ENCODE results near the gene DENND1A. TPM values are rescaled to one million over a fixed set of nuclear protein-coding genes. Genes with fewer than 3 reads are reported as not detected.

The DENND1A gene
- polyA plus RNA-seq, 1 experiment = 16.2 TPM

DNA sequence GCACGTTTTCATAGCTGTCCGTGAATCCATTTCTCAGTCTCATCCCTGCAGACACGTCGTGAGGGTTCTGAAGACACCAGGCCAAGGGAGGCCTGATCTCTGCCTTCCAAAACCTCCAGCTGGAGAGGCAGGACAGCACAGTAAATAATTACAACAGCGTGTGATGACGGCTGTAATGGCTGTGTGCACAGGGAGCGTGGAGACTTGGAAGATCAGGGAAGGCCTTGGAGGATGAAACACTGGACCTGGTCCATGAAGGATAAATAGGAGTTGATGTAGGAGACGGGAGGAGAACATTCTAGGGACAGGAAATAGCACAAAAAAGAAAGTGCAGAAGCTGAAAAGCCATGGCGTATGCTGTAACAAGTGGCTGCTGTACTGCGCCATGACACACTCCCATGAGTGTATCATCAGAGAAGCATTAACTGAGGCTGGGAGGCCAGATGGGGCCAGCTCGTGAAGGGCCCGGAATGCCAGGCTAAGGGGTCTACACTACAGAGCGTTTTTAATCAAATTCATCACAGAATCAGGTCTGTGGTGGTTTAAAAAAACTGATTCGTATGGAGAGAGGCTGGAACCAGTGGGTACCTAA lies 476.8 kb downstream of the DENND1A start:
- CTCF ChIA-PET = no interaction called here
- TF ChIP-seq, protein P1, sequence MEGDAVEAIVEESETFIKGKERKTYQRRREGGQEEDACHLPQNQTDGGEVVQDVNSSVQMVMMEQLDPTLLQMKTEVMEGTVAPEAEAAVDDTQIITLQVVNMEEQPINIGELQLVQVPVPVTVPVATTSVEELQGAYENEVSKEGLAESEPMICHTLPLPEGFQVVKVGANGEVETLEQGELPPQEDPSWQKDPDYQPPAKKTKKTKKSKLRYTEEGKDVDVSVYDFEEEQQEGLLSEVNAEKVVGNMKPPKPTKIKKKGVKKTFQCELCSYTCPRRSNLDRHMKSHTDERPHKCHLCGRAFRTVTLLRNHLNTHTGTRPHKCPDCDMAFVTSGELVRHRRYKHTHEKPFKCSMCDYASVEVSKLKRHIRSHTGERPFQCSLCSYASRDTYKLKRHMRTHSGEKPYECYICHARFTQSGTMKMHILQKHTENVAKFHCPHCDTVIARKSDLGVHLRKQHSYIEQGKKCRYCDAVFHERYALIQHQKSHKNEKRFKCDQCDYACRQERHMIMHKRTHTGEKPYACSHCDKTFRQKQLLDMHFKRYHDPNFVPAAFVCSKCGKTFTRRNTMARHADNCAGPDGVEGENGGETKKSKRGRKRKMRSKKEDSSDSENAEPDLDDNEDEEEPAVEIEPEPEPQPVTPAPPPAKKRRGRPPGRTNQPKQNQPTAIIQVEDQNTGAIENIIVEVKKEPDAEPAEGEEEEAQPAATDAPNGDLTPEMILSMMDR (IDR thresholded peaks at IDR 0.05; ENCODE audit: low read depth, low read length) = no peak

DNA sequence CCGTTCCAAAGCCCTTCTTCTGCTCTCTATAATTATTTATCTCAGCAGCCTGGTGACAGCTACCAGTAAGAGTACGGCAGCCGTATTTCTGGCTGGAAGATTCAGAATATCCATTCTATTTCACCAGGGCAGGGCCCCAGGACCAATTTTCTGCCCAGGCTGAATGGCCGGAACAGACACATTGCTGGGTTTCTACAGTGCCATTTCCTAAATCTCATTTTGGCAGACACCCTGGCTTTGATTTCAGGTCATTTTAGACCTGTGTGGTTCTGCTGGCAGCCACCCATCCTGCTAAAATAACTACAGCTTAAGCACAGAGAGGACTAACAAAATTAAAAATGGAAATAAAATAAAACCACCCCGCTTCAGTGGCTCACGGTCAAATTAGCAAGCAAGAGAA lies 478.9 kb downstream of the DENND1A start:
- Histone ChIP-seq H3K27ac (ENCODE audit: low read depth, low read length) (no peak overlapping the region), H3K4me3 (ENCODE audit: low read depth, low read length) (no peak overlapping the region), H3K9me3 (ENCODE audit: control insufficient read depth, insufficient read depth, low read length) (no peaks in the 10 kb centered on the region), H3K27me3 (ENCODE audit: control insufficient read depth, insufficient read depth, low read length) (no peaks in the 10 kb centered on the region)
- ChIA-PET CTCF (no interaction called here), POLR2A (no interaction called here)
- TF ChIP-seq, protein P1 (IDR thresholded peaks at IDR 0.05; ENCODE audit: low read depth, low read length) = no peak
- no peak for DNase-seq (ENCODE audit: low read depth, low spot score)

More for the DNA sequence above, 476.8 kb downstream of the DENND1A start:
- Histone ChIP-seq H3K9me3 (ENCODE audit: control insufficient read depth, insufficient read depth, low read length) (no peaks in the 10 kb centered on the region), H3K27me3 (ENCODE audit: control insufficient read depth, insufficient read depth, low read length) (no peaks in the 10 kb centered on the region), H3K4me3 (ENCODE audit: low read depth, low read length) (no peak overlapping the region), H3K27ac (ENCODE audit: low read depth, low read length) (no peak overlapping the region)
- POLR2A ChIA-PET = no interaction called here
- no peak for DNase-seq (ENCODE audit: low read depth, low spot score)

DNA sequence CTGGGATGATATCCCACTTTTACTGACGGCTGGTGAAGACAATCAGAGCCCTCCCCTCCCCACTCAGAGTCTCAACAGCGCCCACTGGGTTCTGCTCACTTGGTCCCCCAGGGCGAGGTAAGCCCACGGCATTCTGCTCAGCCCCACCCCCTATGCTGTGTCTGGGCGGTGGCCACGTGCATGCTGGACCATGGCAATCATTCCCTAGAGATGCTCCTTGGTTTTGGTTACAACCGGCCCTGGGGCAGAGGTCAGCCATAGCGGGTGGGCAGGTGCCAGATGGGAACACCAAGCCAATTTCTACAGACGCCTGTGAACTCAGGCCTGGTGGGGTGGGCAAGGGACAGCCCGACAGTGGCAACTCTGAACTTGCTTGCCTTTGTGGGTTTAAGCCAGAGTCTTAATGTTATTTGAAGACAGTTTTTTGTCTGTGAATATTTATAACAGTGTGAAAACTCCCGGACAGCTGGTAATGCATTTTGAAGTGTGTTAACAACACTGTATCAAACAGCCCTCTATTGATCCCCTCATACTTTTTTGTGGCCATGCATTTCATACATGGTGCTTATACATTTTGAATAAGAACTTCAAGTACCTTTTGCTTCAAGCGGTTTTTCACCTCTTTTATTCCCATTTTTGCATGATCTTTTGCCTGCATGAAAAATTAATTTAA lies 479.7 kb downstream of the DENND1A start:
- DNase-seq (ENCODE audit: low read depth, low spot score) = no peak
- TF ChIP-seq, protein P1 (IDR thresholded peaks at IDR 0.05; ENCODE audit: low read depth, low read length) = no peak
- no peak overlapping the region for H3K4me3 ChIP-seq (ENCODE audit: low read depth, low read length)
- no peak overlapping the region for H3K27ac ChIP-seq (ENCODE audit: low read depth, low read length)
- H3K9me3 ChIP-seq (ENCODE audit: control insufficient read depth, insufficient read depth, low read length) = no peaks in the 10 kb centered on the region
- CTCF ChIA-PET = no interaction called here
- POLR2A ChIA-PET = no interaction called here
- H3K27me3 ChIP-seq (ENCODE audit: control insufficient read depth, insufficient read depth, low read length) = no peaks in the 10 kb centered on the region

DNA sequence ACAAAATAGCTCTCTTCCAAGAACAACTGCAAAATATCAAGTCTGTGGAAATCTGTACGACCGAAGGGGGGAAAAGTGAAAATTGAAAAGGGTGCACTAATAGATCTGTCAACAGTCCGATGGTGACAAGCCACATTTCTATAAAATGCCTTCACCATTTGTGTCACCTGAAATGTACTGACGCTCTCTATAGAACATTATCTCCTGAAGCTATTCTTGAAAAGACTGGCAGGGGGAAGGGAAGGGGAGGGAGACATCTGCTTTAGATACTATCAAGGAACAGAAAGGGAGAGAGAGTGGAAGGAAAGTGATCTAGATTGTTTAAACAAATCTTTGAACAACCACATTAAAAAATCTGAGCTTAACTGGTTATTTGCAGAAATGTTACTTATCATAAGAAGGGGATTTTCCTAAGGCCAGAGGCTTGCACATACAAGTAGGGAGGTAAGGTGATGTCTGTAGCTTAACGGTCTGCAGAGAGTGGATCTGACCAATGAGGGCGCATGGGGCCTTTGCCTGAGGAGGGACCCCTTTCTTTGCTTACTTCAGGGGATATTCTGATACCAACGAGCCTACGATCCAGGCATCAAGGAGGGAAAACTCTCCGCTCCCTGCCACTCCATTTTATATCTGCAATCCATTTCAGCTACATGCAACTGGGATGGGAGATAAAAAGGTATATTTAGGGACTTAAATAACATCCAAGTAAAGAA lies 481.8 kb downstream of the DENND1A start:
- TF ChIP-seq, protein P1 (IDR thresholded peaks at IDR 0.05; ENCODE audit: low read depth, low read length) = no peak

More for the DNA sequence above, 481.8 kb downstream of the DENND1A start:
- no peak overlapping the region for H3K27ac ChIP-seq (ENCODE audit: low read depth, low read length)
- POLR2A ChIA-PET = no interaction called here
- no peaks in the 10 kb centered on the region for H3K27me3 ChIP-seq (ENCODE audit: control insufficient read depth, insufficient read depth, low read length)
- H3K9me3 ChIP-seq (ENCODE audit: control insufficient read depth, insufficient read depth, low read length) = no peaks in the 10 kb centered on the region
- DNase-seq (ENCODE audit: low read depth, low spot score) = no peak
- CTCF ChIA-PET = no interaction called here
- no peak overlapping the region for H3K4me3 ChIP-seq (ENCODE audit: low read depth, low read length)
